DMS 273 (cell line): Measurements from ENCODE around the gene DOK7.
A peak's percentile ranks its signal among the peaks of the same experiment; 100 is the strongest.
"Not testable (repeated sequence)": the region's sequence is repeated elsewhere in the genome, so short reads cannot be mapped to it uniquely, and the experiment has no call there.

Experiments used
- DNase-seq: peaks from one replicate; lab custom pipeline; 2025; ENCODE audit not compliant: unreplicated experiment; lab: John Stamatoyannopoulos, UW

Gene DOK7

GRCh38 chr4:3531318-3531878 lies 68.3 kb downstream of the DOK7 start:
- DNase-seq = no peak

GRCh38 chr4:3531879-3532750 lies 69.0 kb downstream of the DOK7 start, which contains the start of gene LRPAP1:
LRPAP1 (minus strand) TSS chr4:3532422; CDS start chr4:3532412, 10 bp downstream.
- DNase-seq = peak; percentile 91

DNA sequence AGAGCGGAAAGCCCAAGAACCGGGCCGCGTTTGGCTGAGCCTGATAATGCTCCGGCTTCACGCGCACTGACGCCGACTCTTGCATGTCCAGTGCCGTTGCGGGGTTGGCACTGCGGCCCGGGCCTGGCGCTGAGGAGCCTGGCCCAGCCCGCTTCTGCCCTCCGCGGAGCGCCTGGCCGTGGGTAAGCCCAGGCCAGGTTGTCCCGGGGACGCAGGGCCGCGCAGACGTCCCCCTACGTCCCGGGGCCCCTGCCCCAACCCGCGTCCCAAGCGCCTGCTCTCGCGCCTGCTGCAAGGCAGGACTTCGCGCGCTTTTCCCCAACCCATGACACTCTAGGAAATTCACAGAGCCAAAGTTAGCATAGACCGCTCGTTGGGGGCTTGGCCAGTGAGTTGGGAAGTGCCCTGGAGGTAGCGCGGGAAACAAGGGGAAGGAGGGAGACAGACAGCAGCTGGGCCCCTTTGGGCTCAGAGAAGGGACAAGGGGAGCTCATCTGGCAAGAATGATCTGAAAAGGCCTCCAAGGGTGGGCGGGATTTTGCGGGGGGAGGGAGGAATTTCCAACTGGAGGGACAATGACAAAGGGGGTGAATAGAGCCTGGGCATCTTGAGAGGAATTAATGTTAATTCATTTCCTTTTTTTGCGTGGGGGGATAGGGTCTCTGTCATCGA lies 69.8 kb downstream of the DOK7 start:
- no peak for DNase-seq

GRCh38 chr4:3533423-3533820 lies 70.3 kb downstream of the DOK7 start:
- DNase-seq = no peak

DNA sequence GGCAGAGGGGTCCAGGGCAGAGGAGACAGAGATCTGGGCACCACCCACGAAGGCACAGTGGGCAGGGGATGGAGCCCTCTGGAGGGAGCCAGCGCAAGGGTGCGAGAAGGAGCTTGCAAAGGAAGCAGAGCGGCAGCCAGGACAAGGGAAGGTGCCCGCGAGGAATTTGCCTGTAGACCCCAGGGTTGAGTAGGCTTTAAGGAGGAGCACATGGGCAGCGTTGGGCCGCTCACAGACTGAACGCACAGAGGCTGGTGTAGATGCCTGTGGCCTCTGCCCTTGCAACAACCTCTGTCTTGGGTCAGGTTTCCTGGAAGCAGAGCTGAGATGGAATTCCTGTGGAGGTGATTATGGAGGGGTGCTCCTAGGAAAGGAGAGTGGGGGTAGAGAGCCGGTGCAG lies 72.7 kb downstream of the DOK7 start:
- not testable (repeated sequence) for DNase-seq

DNA sequence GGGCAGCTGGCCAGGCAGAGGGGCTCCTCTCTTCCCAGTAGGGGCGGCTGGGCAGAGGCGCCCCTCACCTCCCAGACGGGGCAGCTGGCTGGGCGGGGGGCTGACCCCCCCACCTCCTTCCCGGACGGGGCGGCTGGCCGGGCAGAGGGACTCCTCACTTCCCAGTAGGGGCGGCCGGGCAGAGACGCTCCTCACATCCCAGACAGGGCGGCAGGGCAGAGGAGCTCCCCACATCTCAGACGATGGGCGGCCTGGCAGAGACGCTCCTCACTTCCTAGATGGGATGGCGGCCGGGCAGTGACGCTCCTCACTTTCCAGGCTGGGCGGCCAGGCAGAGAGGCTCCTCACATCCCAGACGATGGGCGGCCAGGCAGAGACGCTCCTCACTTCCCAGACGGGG lies 75.8 kb downstream of the DOK7 start:
- DNase-seq = not testable (repeated sequence)

DNA sequence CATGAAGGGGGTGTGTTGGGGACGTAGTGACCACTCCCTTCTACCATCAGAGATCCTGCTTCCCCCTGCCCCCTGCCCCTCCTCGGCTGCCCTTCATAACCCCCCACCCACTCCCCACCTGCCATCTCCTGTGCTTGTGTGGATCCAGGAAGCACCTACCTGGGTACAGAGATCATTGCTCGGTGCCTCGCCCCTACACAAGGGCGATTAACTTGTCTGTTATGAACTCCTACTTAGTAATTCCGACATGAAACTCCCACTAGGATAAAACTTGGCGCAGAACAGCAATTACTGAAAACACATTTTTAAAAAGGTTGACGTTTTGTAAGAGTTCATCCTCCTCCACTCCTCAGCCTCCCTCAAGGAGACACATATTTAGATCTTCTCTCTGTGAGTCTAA lies 80.3 kb downstream of the DOK7 start:
- not testable (repeated sequence) for DNase-seq
